NCI-H2107 treated with DMSO at 0.1 percent for 48 hours (cell line): ENCODE measurements around the gene LARGE1.
"Not testable (repeated sequence)": the region's sequence is repeated elsewhere in the genome, so short reads cannot be mapped to it uniquely, and the experiment has no call there.

Source experiments
- DNase-seq: peaks from one replicate; lab custom pipeline; 2025; ENCODE audit not compliant: unreplicated experiment; lab: John Stamatoyannopoulos, UW

Gene LARGE1

DNA sequence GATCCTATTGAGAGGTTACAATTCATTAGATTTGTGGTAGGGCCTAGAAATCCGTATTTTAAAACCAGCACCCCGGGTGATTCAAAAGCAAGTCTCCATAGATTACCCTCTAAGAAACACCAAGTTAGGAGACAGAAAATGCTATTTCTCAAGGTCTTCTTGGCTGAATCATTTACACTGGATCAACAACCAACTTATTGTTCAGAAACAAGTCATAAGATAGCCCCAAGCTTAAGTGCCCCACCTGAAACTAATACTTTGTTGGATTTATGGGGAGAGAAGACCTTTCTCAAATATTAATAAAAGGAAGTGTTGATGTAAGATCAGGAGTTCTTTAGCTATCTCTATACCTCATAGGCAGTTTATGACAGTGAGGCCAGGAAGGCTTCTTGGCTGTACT is 345.2 kb downstream of the LARGE1 start:
- DNase-seq, result no peak

DNA sequence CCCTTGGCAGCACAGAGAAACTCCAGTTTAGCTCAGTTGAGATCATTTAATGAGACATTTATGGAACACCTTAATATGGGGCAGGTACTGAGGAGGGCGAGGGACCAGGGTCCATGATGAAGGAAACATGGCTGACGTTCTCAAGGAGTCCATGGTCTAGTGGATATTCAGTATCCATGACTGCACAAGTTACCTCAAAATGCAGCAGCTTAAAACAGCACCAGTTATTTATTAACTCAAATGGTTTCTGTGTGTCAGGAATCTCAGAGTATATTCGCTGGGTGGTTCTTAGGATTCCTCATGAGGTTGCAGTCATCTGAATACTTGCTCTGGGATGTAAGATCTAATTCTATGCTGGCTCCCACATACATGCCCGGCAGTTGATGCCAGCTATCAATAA is 346.8 kb downstream of the LARGE1 start:
- DNase-seq, result no peak

DNA sequence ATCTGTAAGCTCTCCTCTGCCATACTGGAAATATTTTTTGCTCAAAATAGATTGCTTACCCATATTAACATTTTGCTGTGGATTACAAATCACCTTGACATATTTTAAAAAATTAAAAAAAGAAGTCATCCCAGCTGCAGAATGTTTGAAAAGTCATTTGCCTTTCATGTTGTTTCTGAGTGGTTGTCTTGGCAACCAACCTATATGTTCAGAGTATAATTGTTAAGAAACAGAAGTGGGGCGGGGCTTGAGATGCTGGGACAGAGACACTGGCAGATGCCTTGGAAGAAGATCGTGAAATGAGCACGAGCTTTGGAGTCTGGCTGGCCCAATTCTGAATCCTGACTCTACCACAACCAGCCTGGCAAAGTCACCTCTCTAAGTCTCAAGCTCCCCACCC is 348.2 kb downstream of the LARGE1 start:
- DNase-seq, result no peak

DNA sequence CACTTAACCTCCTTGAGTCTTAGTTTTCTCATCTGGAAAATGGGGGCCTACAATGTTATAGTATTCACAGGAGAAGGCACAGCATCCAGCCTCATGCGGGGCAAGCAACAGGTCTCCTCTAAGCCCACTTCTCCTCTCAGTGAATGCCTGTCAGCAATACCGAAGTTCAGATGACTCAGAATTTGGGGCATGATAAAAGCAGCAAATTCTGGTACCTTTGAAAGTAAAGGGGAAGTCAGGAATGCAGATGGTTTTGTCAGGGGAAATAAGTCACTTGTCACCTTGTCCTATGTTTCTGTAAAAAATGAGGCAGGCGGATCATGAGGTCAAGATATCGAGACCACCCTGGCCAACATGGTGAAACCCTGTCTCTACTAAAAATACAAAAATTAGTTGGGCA is 350.2 kb downstream of the LARGE1 start:
- DNase-seq, result no peak

DNA sequence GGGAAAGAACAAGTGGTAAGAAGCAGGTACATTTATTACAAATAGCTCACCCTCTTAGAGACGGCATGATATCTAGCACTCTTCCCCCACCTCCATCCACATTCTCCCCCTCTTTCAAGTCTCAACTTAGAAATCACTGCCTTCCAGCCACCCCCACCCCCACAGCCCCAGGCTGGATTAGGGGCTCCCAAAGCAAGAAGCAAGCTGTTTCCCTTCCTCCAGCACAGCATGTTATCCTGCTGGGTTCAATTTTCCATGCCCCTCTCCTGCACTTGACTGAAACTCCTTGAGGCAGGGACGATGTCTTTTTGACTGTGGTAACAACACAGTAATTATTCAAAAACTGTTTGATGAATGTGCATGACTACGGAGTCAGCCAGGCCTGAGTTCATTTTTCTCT is 350.7 kb downstream of the LARGE1 start:
- DNase-seq, result no peak

- DNase-seq, result no peak
These were observed 351.3 kb downstream of the LARGE1 start for GRCh38 chr22:33569018-33569417.

GRCh38 chr22:33566495-33566894 is 353.8 kb downstream of the LARGE1 start:
- DNase-seq, result not testable (repeated sequence)

- DNase-seq, result no peak
These were observed 354.7 kb downstream of the LARGE1 start for GRCh38 chr22:33565580-33565995.

GRCh38 chr22:33564683-33565082 is 355.6 kb downstream of the LARGE1 start:
- DNase-seq, result no peak

GRCh38 chr22:33563220-33563964 is 356.9 kb downstream of the LARGE1 start:
- DNase-seq, result no peak

- no peak for DNase-seq
These were observed 357.8 kb downstream of the LARGE1 start for GRCh38 chr22:33562501-33562900.

GRCh38 chr22:33561149-33561807 is 359.0 kb downstream of the LARGE1 start:
- DNase-seq, result no peak

GRCh38 chr22:33557836-33558235 is 362.4 kb downstream of the LARGE1 start:
- DNase-seq, result no peak

GRCh38 chr22:33555814-33556522 is 364.3 kb downstream of the LARGE1 start:
- no peak for DNase-seq

- no peak for DNase-seq
These were observed 366.8 kb downstream of the LARGE1 start for GRCh38 chr22:33553493-33553892.

- no peak for DNase-seq
These were observed 375.6 kb downstream of the LARGE1 start for GRCh38 chr22:33544707-33545106.

GRCh38 chr22:33542722-33543121 is 377.6 kb downstream of the LARGE1 start:
- no peak for DNase-seq

GRCh38 chr22:33542153-33542552 is 378.1 kb downstream of the LARGE1 start:
- no peak for DNase-seq

DNA sequence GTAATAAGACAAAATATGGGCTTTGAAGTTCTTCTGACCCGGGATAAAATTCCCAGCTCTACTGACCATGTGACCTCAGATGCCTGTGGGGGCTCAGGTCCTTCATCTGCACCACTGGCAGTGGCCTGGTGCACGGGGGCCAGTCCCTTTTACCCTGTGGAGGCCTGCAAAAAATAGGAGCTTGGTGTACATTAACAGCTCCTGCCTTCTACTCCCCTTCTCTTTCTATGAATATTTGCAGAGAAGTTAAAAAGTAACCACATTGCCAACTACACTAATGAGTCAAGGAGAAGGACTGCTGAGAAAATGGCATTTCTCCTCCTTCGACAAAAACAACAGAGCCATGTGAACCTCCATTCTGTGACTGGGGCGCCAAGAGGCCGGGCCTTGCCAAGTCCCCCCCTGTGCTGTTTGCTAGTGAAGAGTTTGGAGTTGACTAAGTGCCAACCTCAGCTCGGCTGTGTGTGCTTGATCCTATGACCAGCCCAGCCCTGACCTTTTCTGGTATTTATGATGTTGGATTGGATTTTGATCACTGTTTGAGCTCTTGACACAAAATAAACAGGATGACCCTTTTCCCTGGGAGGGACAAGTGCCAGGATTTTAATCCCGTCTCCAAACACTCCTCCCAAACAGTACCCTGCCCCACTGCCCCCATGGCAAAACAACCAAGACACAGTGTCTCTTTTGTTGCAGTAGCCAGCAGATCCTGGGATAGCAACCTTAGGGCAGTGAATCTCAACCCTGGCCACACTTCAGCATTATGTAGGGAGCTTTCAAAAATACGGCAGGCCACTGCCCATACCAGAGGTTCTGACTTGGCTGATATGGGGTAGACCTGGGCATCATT is 380.1 kb downstream of the LARGE1 start:
- no peak for DNase-seq

DNA sequence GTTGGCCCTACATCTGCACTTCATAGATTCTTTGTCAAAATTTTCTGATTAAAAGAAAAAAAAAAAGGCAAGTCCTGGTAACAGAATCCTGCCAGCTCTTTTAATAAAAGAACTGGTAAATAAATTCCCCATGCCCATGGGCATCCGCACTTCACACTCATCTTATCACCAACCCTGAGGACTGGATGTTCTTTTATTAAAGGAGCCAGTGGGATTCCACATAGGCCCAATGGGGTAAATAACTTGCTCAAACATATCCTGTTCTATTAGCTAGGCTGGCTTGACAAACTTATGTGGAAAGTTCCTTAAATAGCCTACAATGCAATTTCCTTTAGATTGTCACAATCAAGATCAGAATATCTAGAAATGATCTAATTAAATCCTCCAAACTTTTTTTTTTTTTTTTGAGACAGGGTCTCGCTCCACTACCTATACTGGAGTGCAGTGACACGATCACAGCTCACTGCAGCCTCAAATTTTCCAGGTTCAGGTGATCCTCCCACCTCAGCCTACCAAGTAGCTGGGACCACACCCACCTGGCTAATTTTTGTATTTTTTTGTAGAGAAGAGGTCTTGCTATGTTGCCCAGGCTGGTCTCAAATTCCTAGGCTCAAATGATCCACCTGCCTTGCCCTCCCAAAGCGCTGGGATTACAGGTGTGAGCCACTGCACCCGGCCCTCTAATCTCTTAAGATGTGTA is 380.9 kb downstream of the LARGE1 start:
- no peak for DNase-seq
